Measurements from ENCODE around the gene CCR7.
A peak's percentile ranks its signal among the peaks of the same experiment; 100 is the strongest.
"Not testable (repeated sequence)": the region's sequence is repeated elsewhere in the genome, so short reads cannot be mapped to it uniquely, and the experiment has no call there.

The CCR7 gene

DNA sequence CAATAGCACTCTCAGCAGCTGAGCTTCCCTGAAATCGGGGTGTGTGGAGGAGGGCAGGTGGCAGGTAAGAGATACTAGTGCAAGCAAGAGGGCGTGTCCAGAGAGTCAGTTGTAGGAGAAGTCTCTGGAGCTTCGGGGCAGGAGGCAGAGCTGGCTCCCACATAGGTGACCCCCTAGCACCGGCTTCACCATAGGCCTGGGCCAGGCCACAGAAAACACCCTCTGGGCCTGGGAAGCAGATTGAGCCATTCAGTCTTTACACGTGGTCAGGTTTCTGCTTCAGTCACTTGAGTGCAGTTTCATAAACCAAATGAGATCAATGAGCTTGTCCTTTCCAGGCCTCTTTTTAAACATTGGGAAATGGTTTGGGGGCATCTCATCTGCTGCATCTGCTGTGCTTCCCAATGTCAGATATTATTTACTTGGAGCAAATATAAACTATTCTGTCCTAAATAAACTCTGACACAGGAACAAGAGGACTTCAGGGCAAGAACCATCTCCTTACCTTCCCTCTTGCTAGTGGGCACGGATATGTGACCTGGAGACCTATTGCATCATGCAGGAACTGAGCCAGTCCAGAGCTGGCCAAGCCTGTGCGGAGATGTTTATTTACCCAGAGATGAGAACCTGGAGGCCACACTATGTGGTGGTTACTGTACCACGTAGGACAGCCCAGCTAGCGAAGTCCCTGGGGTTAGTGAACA is 16.1 kb downstream of the CCR7 start:
- DNase-seq = peak in 1 of 2 donors; percentile 21

GRCh38 chr17:40548491-40548981 is 16.7 kb downstream of the CCR7 start:
- peak in 1 of 2 donors; percentile 16 for DNase-seq

DNA sequence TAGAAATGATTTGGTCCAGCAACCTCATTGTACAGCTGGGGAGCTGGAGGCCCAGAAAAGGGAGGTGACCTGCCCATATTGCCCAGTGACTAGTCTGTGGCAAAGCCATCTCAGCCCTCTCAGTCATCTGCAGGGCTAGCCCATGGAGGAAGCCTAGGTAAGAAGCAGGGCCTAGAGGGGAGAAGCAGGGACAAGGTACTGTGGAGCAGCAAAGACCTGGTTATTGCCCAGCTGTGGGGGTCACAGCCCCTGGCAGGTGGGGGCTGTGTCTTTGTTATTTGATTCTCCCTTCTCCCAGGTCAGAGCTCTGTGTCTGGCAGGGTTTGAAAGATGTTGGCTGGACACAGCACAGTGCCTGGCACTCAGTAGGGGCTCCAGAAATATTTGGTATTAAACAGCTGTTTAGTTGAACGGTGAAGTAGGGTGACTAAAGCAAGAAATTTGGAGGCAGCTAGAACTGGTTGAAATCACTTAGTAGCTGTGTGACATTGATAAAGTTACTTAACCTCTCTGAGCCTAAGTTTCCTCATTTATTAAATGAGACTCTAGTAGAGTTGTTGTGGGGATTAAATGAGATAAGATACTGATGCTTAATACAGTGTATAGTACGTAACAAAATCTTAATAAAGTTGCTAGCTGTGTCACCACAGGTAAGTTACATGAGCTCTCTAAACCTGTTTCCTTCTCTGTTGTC is 17.3 kb downstream of the CCR7 start:
- DNase-seq = no peak

DNA sequence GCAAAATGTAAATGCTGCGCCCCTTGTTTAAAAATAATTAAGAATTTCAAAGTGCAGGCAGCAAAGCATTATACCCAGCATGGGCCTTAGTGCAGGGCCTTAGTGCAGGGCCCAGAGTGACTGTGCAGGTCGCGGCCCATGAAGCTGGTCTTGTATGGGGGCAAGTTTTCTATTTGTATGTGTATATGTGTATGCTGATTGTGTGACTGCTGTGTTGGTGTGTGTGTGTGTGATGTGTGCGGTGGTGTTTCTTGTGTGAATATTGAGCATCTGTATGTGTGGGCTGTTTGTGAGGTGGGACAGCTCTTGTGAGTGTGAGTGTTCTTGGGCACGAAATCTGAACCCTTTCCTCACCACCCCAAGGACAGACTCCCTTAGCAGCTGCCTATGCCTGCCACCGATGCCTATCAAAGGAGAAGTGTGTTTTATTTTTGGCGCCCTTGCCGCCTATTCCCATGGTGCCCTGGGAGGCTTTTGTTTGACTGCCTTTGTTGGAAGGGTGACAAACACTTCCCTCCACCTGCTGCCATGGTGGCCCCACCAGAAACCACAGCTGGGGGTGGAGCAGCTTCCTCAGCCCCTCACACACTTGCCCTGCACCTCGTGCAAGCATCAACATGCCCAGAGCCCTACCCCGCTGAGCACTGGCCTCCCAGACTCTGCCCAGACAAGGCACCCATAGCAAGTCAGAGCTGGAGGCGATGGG is 18.0 kb downstream of the CCR7 start:
- peak; percentile 55 to 59 for DNase-seq

DNA sequence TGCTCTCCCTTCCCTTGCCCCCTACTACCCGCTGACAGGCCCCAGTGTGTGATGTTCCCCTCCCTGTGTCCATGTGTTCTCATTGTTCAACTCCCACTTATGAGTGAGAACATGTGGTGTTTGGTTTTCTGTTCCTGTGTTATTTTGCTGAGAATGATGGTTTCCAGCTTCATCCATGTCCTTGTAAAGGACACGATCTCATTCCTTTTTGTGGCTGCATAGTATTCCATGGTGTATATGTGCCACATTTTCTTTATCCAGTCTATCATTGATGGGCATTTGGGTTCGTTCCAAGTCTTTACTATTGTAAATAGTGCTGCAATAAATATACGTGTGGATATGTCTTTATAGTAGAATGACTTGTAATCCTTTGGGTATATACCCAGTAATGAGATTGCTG is 18.8 kb downstream of the CCR7 start:
- not testable (repeated sequence) for DNase-seq

DNA sequence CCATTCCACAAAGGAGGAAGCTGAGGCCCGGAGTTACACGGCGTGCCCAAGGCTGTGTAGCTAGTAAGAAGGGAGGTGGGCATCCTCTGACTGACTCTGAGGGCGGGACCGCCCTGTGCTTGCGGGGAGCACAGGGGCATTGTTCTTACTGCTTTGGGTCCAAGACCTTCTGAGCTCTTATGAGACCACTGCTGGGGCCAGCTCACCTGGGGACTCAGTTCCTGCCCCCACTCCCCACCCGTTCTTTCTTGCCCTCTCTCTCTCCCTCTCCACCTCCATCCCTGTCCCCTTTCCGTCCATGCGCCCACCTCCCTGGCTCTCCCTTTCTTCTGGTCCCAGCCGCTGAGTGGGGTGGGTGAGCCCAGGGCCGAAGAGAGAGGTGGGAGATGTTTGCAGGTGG is 19.6 kb downstream of the CCR7 start:
- no peak for DNase-seq

DNA sequence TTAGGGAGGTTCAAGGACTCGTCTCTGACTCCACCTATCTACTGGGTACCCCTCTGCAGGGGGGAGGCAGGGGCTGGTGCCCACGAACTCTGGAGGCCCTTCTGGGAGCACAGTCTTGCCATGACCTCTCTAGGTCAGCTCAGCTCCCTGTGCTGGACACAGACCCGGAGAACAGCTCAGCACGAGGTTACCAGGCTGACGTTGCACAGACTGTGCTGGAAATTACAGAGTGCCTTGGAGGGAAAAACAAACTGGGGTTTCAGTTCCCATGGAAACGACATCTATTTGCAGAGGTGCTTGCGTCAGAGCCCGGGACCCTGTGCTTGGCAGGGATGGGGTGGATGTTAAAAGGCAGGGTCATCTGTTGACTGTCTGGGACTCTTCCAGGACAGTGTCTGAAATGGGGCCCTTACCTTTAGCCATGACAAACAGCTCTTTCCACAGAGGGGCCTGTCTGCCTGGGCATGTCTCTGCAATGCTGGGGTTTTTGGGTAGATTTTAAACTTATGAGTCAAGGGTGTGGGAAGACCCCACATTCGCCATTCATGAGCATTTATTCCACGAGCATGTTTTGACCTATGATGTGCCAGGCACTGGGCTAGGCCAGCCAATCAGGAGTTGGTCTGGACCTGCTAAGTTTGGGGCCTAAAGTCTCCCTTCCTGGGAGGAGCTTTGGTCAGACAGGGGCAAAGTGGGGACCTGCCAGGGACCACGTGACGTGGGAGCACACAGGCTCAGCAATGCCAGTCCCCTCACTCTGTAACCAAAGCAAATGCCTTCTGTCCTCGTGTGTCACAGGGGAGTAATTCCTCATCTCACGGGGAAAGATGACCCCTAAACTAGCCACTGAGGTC is 22.5 kb downstream of the CCR7 start:
- DNase-seq = peak; percentile 58 to 62

GRCh38 chr17:40541873-40542557 is 23.3 kb downstream of the CCR7 start:
- DNase-seq = no peak

DNA sequence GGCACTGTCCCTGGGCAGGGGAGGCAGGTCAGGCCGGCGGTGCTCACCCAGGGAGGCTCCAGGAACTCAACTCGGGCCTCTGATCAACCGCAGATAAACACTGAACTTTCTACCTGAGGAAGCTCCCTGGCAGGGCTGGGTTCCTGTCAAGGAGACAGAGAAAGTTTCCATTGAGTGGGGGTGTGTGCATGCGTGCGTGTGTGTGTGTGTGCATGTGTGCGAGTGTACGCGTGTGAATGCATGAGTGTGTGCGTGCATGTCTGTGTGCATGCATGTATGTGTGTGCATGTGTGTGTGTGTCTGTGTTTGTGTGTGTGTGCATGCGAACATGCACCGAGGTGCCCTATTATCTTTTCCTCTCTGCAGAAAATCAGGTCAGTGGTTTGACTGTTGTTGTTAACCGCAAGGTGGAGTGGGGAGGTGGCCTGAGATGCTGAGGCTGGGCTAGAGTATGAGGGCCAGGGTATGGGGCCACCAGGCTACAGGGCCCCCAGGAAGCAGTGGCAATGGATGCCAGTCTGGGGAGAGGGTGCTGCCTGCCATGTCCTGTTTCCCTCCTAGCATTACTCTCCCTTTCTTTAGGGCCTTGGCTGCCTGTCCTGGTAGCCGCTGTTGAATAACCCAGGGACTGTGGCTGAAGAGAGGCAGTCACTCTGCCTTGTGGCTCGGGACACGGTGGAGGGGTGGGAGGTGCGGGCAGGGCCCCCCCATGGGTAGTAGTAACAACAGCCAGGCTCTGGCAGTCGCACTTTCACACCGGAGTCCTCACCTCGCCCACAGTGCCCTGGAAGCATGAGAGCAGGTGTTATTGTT is 24.0 kb downstream of the CCR7 start:
- peak; percentile 69 to 79 for DNase-seq

DNA sequence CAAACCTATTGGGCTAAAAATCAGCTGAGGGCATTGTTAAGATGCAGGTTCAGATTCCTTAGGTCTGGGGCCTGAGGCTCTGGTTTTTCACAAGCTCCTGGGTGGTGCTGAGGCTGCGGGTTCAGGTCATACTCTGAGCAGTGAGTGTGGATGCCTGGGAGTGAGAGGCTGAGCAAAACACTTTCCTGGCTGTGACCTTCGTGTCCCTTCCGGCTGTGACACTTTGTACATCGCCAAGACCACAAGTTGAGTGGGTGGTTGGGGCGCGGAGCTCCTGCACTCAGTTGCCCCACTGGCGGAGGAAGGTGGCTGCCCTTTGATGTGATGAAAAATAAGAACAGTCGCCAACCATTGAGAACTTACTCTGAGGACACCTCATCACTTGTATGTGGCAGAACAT is 24.8 kb downstream of the CCR7 start:
- peak; percentile 62 to 72 for DNase-seq

DNA sequence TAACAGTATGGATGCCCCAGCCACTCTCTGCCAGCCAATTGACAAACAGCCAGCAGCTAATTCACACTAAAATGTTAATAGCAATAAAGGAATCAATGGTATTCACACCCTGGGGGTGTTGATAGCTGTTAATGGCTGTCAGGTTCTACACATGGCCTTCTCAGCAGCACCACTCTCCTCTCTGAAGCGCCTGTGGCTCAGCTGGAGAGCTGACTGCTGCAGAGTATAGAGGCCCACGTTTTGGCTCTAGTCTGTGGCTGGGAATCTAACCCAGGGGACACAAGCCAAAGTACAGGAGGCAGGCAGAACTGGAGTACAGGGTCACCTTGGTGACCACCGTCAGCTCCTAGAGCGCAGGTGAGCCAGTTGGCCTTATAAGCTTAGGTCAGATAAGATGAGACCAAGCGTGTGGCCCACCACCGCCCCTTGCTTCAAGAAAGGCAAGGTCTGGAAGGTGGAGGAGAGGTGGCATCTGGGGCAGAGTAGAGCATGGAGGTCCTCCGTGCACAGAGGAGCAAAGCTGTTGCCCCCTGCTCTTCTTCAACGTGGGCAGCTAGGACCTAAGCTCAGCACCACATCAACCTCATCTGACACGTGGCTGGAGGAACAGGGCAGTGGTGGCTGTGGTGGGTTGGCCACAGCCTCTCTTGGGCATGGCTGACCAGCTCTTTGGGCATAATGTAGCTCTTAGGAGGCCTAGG is 25.4 kb downstream of the CCR7 start:
- DNase-seq = no peak

DNA sequence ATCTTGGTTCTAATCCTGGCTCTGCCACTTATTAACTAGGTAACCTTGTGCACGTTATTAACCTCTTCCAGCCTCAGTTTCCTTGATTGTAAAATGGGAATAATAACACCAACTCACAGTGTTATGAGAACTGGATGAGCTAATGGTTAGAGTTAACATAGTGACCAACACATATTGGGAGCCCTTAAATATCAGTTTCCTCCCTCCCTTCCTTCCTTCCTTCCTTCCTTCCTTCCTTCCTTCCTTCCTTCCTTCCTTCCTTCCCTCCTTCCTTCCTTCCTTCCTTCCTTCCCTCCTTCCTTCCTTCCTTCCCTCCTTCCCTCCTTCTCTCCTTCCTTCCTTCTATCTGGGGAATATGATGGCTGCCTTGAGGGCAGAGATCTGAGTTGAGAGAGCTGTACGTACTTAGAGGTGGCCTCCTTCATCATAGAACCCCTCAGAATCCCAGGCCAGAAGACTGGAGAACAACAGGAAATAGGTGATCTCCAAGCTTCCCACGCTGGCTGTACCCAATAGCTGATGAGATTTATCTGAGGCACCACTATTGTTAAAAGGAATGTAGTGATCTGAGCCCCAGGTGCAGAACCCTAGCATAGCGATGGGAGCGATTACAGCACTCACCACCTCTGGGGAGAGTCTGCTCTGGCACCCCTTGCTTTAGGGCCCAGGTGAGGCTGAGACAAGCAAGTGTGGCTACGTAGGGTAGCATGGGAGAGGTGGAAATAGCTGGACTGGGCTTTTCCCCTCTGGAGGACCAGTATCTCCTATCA is 26.2 kb downstream of the CCR7 start:
- no peak for DNase-seq

DNA sequence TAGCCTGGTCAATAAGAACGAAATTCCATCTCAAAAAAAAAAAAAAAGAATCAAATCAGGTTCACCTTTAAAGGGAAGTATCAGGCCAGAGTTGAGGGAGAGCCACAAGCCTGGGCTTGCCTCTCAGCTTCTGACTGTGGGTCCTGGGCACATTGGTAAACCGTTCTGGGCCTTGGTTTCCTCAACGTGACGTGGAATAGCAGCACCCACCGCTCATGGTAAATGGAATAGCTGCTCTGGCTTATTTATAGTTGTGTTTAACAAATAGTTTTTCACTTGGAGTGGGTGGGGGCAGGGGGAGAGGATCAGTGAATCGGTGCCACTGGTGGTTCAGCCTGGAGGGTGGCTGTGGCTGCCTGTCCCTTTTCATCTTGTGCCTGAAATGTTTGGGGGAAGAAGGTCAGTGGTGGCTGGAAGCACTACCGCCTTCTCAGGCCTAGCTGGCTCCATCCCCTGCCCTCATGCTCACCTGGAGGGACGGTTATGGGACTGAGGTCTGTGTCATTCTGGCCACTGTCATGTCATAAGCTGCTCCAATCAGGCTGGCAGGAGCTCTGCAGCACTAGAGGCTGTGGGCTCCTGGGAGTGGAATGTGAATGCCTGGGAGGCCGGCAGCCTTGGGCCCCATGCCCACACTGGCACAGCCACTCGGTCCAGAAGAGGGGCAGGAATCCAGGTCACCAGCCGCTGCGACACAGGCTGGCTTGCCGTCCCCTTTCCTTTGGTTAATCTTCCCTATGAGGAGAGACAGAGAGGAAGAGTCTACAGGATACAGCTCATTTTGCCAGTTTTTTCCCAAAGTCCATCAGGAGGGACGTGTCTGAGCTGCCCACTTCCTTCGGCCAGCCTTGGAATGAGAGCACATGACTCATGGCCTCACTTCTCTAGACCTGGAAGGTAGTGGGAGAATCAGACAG is 27.0 kb downstream of the CCR7 start:
- DNase-seq = no peak

- no peak for DNase-seq
These were observed 28.7 kb downstream of the CCR7 start for GRCh38 chr17:40536295-40537171.

DNA sequence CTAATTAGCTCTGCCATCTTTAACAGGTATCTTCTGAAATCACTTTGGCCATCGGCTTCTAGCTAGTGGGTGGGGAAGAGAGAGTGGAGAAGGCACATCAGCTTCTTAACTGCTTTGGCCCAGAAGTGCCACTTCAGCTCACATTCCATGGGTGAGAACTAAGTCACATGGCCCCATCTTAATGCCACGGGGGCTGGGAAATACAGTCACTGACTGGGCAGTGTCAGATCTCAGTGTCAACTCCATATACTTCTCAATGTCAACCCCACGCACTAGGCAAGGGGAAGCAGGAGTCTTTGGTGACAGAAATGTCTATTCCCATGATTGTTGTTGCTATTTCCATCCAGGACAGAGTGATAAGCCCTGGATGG is 29.4 kb downstream of the CCR7 start:
- no peak for DNase-seq

- no peak for DNase-seq
These were observed 29.8 kb downstream of the CCR7 start for GRCh38 chr17:40535438-40535837.

DNA sequence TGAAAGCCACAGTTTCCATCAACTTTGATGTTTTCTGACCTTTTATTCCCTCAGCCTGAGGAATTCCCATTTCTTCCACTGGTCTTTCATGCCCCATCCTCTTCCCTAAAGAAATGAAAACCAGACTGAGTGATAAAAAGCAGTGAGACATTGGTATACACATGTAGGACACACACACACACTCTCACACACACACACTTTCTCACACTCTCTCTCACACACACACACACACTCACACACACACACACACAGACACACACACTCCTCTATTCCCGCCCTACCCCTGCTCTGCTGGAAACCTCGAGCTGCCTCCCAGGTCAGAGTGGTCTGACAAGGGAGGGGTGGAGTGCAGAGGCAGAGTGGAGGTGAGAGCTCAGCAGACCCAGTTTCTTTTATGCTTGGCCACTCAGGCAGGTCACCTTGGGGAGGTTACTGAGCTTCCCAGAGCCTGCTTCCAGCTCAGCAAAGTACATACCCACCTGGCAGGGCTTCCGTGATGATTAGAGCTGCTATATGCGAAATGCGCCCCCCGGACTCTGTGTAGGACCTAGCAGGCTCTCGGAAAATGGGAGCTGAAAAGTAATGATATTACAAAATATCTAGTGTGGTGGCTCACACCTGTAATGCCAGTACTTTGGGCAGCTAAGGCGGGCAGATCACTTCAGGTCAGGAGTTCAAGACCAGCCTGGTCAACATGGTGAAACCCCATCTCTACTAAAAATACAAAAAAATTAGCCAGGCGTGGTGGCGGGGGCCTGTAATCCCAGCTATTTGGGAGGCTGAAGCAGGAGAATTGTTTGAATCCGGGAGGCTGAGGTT is 30.7 kb downstream of the CCR7 start:
- no peak for DNase-seq
